Tibial nerve (tissue), 4 donors: ENCODE measurements around the gene PLA2R1. TPM values are rescaled to one million over a fixed set of nuclear protein-coding genes. Genes with fewer than 3 reads are reported as not detected.

Source experiments
- DNase-seq, 2 donors: peaks; one replicate each; pipeline ENCODE4 v3.0.0-alpha.2; 2019; ENCODE audit warnings: low spot score in 2 of 2
- H3K27ac ChIP-seq, 4 donors: fragments of 200-600 bp; sonication (generic) in 3 of 4; one replicate each; pipeline ENCODE4 v1.5.1; 2017 to 2019; ENCODE audit warnings: mild to moderate bottlenecking in 1 of 4
- H3K27me3 ChIP-seq, 2 donors: fragments of 200-600 bp; sonication (generic) in 1 of 2; one replicate each; pipeline versions ENCODE4 v1.5.1 to v1.6.0; 2017 to 2019
- H3K36me3 ChIP-seq, 3 donors: fragments of 200-600 bp; sonication (generic); one replicate each; pipeline ENCODE4 v1.5.1; 2018 to 2019
- H3K4me1 ChIP-seq, 4 donors: fragments of 200-600 bp; sonication (generic) in 3 of 4; one replicate each; pipeline ENCODE4 v1.5.1; 2017 to 2019
- H3K4me3 ChIP-seq, 4 donors: fragments of 200-600 bp; sonication (generic) in 3 of 4; one replicate each; pipeline ENCODE4 v1.5.1; 2017 to 2019; ENCODE audit warnings: mild to moderate bottlenecking in 1 of 4, moderate library complexity in 1 of 4
- H3K9me3 ChIP-seq, 4 donors: fragments of 200-600 bp; sonication (generic) in 3 of 4; one replicate each; pipeline ENCODE4 v1.5.1; 2017 to 2019
- EP300 ChIP-seq, 2 donors: sonication (generic); formaldehyde crosslinking; IDR thresholded peaks; one replicate each; pipeline ENCODE4 v1.6.1; 2017; ENCODE audit warnings: antibody characterized with exemption in 2 of 2, mild to moderate bottlenecking in 1 of 2
- POLR2A ChIP-seq, 2 donors: fragments of 450-650 bp; IDR thresholded peaks; one replicate each; pipeline ENCODE4 v1.6.1; 2017; ENCODE audit warnings: antibody characterized with exemption in 2 of 2, mild to moderate bottlenecking in 2 of 2, moderate library complexity in 2 of 2
- whole genome bisulfite sequencing, 2 donors: methylation state at CpG; one replicate each; pipeline ENCODE4 v1.1.5; 2018; 5-methylcytosine and 5-hydroxymethylcytosine counted together
- total RNA-seq, 4 donors: library from RNA; depleted of rRNA; stranded (reverse); fragments of >200 nt; gene quantifications; one replicate each; pipeline ENCODE4 v1.1.0, GENCODE V29; 2016
- TF ChIP-seq, protein P1 (sequence below), 5 experiments: fragments of 200-600 bp in 3 of 5; fragments of 450-650 bp in 2 of 5; sonication (generic) in 3 of 5; IDR thresholded peaks; one replicate each; pipeline ENCODE4 v1.5.1; 2016 to 2019; ENCODE audit warnings: antibody characterized with exemption in 5 of 5, mild to moderate bottlenecking in 3 of 5, moderate library complexity in 2 of 5

PLA2R1 gene
- total RNA-seq, result 10 to 100 TPM; 11.1 to 22.7 (median 18.6) TPM

DNA sequence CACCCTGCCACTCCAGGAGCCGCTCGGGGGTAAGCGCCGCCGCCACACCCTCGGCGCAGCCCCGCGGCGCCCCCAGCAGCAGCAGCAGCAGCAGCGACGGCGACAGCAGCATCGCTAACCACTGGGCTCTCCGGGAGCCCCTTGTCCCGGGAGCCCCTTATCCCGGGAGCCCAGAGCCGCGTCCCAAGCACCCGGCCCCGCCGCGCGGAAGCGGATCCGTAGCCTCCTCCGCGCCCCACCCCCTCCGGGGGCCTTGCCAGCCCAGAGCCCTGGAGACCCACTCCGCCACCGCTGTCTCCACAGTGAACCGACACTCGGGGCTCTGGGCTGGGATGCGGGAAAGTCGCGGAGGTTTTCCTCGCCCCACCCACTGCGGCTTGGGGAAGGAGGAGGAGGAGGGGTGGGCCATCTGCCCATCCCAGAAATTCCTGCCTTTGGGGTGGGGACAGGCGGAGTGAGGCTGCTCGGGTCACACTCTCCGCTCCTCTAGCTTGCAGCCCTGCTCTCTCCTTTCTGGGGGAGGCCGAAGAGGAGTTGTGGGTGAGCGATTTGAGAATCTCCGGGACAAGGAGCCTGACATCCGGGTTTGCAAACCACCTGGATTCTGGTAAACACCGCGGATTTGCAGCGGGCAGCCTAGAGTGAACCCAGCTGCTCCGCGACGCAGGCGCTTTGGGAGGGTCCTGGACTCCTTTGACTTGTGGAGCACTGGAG is at the start of gene PLA2R1:
PLA2R1 (minus strand) TSS at position 324 of the 714 bp plus-strand sequence; CDS start at position 112, 212 bp downstream.
- DNase-seq, result peak; percentile 27 to 52
- peak within 1 kb of the TSS; percentile 42 to 87 (median 70) for H3K4me3 ChIP-seq
- WGBS, 2 donors, result 1 to 2% methylated on average over 20 to 27 of the region's 52 CpGs
- peak within 1 kb of the TSS in 3 of 4 donors; percentile 63 to 81 (median 69) for H3K27ac ChIP-seq
- no peaks in the 10 kb centered on the region for H3K9me3 ChIP-seq
- no peak for TF ChIP-seq EP300 (IDR thresholded peaks at IDR 0.05)
- TF ChIP-seq, protein P1, sequence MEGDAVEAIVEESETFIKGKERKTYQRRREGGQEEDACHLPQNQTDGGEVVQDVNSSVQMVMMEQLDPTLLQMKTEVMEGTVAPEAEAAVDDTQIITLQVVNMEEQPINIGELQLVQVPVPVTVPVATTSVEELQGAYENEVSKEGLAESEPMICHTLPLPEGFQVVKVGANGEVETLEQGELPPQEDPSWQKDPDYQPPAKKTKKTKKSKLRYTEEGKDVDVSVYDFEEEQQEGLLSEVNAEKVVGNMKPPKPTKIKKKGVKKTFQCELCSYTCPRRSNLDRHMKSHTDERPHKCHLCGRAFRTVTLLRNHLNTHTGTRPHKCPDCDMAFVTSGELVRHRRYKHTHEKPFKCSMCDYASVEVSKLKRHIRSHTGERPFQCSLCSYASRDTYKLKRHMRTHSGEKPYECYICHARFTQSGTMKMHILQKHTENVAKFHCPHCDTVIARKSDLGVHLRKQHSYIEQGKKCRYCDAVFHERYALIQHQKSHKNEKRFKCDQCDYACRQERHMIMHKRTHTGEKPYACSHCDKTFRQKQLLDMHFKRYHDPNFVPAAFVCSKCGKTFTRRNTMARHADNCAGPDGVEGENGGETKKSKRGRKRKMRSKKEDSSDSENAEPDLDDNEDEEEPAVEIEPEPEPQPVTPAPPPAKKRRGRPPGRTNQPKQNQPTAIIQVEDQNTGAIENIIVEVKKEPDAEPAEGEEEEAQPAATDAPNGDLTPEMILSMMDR (IDR thresholded peaks at IDR 0.05), result no peak
- no peak for TF ChIP-seq POLR2A (IDR thresholded peaks at IDR 0.05)
- peaks cover 0 to 23% (median 6%) of the 10 kb centered on the region in 4 donors for H3K4me1 ChIP-seq
- no peaks in the 10 kb centered on the region for H3K36me3 ChIP-seq
- H3K27me3 ChIP-seq, result peaks cover 0 to 6% of the 10 kb centered on the region in 2 donors

- 80 to 83% methylated on average over 7 of the region's 7 CpGs for WGBS, 2 donors
- Histone ChIP-seq H3K36me3 (no peaks in the 10 kb centered on the region), H3K27me3 (no peaks in the 10 kb centered on the region), H3K4me3 (no peak overlapping the region), H3K9me3 (no peaks in the 10 kb centered on the region), H3K4me1 (peaks cover 0 to 7% (median 0%) of the 10 kb centered on the region in 4 donors), H3K27ac (no peak overlapping the region)
- DNase-seq, result no peak
- TF ChIP-seq EP300 (IDR thresholded peaks at IDR 0.05) (no peak), POLR2A (IDR thresholded peaks at IDR 0.05) (no peak)
- TF ChIP-seq, protein P1 (IDR thresholded peaks at IDR 0.05), result no peak
Observed at GRCh38 chr2:160110674-160111239, 48.3 kb upstream of the PLA2R1 start.

GRCh38 chr2:160109939-160110673 is 47.7 kb upstream of the PLA2R1 start:
- no peak overlapping the region for H3K27ac ChIP-seq
- H3K27me3 ChIP-seq, result no peaks in the 10 kb centered on the region
- no peak overlapping the region for H3K4me3 ChIP-seq
- TF ChIP-seq, protein P1 (IDR thresholded peaks at IDR 0.05), result peak; percentile 54 to 75 (median 71)
- no peak for TF ChIP-seq POLR2A (IDR thresholded peaks at IDR 0.05)
- H3K36me3 ChIP-seq, result no peaks in the 10 kb centered on the region
- WGBS, 2 donors, result 44 to 45% methylated on average over 8 of the region's 8 CpGs
- H3K4me1 ChIP-seq, result peaks cover 0 to 7% (median 0%) of the 10 kb centered on the region in 4 donors
- H3K9me3 ChIP-seq, result no peaks in the 10 kb centered on the region
- peak; percentile 24 to 67 for DNase-seq

DNA sequence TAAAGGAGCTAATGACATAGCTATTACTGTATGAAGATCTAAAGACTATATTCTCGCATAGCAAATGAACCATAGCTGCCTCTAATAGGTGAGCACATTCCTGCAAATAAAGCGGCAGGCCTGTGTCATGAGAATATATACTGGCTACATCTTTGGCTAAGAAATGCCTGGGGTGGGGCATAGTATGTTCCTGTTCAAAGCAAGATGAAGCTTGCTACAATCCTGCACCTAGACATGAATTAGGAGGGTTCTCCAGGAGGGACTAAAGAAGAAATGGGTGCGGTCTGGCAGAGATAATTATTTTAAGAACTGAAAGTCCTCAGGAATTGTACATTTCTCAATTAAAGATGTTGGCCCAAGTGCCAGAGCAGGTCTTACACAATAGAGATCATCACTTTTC is 46.8 kb upstream of the PLA2R1 start:
- Histone ChIP-seq H3K4me3 (no peak overlapping the region), H3K27ac (no peak overlapping the region), H3K9me3 (no peaks in the 10 kb centered on the region), H3K4me1 (peaks cover 0 to 7% (median 0%) of the 10 kb centered on the region in 4 donors), H3K36me3 (no peaks in the 10 kb centered on the region), H3K27me3 (no peaks in the 10 kb centered on the region)
- no peak for DNase-seq
- WGBS, 2 donors, result 94% methylated on average over 3 of the region's 3 CpGs
- TF ChIP-seq, protein P1 (IDR thresholded peaks at IDR 0.05), result no peak
- no peak for TF ChIP-seq POLR2A (IDR thresholded peaks at IDR 0.05)
- TF ChIP-seq EP300 (IDR thresholded peaks at IDR 0.05), result no peak
